ENCODE results near the gene C1orf141.

GRCh38 chr1:67124455-67124854 lies 10.3 kb downstream of the C1orf141 start:
- TF ChIP-seq POLR2A (IDR thresholded peaks at IDR 0.05) (no peak), CTCF (IDR thresholded peaks at IDR 0.05) (no peak)

Data from right lobe of liver (tissue), 4 donors.